ENCODE results near the gene RNASEL.

RNASEL gene

DNA sequence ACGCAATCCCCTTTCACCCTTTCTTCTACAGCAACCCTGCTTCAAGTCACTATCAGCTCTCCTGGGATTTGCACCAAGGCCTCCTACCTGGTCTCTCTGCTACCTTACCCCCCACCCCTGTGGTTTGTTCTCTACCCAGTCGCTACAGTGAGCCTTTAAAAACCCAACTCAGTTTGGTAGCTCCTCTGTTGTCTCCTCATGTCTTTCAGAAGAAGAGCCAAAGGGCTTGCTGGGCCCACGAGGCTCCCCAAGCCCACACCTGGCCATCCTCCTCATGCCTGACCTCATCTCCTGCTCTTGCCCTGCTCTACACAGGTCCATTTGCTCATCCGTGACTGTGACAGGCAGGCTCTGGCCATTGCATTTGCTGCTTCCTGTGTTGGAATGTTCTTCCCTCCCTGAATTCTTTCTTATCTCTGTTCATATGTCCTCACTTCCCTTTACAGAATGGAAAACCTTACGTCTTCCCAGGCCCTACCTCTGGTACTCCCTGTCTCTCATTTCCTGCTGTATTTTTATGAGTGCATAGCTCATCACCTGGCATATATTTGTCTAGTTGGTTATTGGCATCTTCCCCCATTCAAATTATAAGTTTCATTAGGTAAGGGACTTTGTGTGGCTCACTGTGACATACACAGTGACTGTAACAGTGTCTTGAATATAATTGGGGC lies 11.8 kb upstream of the RNASEL start:
- DNase-seq (ENCODE audit: low read depth, low spot score), result no peak

DNA sequence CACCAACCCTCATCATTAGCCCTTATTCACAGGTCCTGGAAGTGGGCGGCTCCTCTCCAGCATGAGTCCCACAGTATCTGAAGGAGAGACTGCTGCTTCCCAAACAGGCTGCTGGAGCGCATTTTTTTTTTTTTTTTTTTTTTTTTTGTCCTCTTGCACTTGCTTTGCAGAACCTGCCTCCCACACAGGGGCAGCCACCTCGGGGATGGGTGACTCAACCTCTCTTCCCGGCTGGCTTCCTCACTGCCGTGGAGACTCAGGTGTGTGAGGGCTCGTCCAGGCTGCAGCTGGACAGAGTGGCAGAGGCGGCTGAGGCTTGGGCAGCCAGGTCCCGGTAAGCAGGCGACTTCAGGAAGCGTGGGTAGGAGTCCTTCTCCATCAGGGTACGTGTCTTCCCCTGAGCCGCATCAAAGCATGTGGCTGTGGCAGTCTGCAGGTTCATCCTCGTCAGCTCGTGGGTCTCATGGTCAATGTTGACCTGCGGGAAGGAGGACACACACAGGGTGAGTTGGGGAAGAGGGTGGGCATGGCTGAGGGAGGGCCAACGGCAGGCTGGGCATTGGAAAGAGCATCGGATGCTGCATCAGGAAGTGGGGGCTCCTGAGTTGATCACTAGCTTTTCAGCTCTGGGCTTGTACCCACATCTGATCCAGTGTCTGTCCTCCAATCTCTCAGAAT lies 11.1 kb upstream of the RNASEL start:
- no peak for DNase-seq (ENCODE audit: low read depth, low spot score)

DNA sequence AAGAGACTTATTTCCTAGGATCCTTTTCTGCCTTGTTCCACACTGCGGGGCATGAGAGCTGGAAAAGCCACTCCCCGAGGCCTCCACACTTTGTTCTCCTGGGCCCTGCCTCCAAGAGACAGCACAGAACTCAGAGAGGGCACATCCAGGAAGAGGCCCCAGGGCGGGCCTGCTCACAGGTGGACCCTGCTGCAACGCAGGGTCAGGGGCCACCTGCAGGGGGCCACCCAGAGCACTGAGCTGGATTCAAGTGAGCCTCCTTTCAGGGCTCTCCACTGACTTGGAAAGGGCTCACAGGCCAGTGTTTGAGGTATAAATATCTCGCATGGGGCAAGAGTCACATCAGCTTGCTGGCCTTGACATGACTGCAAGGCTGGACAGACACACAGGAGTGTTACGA lies 10.3 kb upstream of the RNASEL start:
- DNase-seq (ENCODE audit: low read depth, low spot score), result no peak

DNA sequence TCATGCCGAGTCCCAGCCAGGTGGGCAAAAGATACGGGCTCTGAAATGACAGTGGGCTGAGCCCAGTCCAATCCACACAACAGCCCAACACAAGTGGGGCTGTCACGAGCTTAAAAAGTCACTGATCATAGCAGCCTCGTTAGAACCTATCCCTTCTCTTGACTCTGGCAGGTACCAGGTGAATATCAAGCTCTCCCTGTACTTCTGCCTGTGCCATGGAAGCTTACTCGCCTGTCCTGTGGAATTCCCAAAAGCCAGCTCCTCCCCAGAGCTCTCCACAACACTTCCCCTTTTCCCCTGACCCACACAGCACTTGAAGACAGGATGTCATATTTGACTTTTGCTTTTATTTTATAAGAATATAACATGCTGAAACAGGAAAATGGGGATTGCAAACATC lies 9.2 kb upstream of the RNASEL start:
- DNase-seq (ENCODE audit: low read depth, low spot score), result no peak

DNA sequence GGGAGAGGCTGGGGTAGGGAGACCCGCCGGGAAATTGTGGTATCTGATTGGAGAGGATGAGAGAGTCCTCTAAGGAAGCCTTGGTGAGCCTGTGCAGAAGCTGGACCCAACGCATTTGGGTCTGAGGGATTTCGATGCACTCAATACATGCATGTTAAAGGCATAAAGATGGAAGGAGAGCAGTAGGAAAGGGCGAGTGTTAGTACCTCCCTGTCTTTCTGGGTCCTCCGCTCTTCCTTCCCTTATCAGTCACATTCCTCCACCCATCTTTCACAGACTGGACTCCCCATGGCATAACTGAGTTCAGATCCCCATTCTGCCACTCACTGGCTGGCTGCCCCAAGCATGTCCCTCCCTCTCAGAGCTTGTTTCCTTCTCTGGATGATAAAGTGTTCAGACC lies 7.9 kb upstream of the RNASEL start:
- no peak for DNase-seq (ENCODE audit: low read depth, low spot score)

DNA sequence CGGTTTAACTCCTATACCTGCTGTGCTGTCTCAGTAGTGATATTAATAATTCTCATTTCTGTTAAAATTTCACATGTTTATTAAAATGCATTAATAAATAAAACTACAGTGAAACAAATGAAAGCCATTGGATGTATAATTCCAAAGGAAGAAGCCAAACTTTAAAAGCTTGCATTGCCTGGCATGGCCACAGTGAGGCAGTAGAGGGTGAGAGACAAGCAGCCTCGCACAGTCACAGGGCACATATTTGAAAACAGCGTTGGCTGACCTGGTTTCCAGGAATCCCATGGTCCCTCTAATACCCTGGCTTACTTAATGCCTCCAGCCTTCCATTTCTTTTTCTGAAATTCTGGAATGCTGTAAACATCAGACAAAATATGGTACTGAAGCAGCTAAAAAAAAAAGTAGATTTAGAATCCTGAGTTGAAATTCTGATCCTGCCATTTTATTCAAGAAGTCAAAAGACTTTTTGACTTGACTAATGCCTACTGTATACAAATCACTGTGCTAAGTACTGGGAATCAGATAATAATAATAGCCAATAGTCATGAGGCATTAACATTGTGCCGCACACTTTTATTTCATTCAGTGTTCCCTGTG lies 6.7 kb upstream of the RNASEL start:
- no peak for DNase-seq (ENCODE audit: low read depth, low spot score)

DNA sequence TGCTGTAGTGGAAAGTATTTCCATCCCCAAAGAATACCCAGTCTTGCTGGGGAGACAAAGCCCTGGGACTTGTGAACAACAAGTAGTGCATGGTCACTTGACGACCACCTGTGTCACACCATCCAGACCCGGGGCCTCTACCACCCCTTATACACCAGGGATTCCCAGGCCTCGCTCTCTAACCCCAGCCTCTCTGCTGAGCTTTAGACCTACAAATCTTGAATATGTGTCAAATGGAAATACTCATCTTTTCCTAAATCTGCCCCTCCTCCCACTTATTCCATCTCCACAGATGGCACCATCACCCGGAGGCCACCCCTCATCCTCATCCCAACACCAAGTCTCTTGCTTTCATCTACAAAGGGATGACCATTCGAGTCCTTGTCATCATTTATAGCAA lies 875 bp upstream of the RNASEL start:
- no peak for DNase-seq (ENCODE audit: low read depth, low spot score)

DNA sequence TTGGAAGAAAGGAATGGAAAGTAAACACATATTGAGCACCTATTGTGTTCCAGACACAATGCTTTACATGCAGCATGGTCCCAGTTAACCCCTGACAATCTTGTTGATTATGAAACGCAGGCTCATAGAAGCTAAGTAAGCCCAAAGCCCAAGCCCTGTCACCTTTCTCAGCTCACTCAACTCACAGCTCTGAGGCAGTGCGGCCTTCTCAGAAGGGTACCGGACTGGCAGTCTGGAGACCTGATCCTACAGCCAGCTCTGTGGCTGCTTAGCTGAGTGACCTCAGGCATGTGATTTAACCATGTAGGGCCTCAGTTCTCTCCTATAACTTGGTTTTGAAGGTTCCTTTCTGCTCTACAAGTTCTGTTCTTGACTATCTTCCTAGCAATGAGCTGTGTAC lies 464 bp upstream of the RNASEL start:
- DNase-seq (ENCODE audit: low read depth, low spot score), result no peak

DNA sequence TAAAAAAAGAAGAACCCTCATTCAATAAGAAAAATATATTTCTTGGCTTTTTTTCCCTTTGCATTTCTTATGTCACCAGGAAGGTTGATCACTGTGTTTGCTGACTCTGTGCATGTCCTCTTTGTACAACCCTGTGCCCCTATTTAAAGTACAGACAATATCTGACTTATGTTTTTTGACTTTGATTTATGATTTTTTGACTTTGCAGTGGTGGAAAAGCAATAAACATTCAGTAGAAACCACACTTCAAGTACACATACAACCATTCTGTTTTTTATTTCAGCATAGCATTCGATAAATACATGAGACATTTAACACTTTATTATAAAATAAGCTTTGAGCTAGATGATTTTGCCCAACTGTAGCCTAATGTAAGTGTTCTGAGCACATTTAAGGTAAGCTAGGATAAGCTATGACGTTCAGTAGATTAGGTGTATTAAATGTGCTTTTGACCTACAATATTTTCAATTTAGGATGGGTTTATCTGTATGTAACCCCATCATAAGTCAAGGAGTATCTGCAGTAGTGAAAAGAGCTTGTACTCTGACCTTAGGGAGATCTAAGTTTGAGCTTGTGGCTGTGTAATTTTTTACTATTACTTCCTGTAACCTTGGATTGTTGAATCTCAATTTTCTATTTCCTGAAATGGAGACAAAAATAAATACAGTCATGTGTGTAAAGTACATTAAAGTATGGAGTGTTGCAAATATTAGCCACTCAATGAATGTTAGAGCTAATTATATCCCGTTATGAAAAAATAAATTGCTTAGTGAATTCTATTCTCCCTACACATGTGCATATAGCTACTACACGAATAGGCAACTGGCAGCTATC lies 1.2 kb downstream of the RNASEL start:
- no peak for DNase-seq (ENCODE audit: low read depth, low spot score)

DNA sequence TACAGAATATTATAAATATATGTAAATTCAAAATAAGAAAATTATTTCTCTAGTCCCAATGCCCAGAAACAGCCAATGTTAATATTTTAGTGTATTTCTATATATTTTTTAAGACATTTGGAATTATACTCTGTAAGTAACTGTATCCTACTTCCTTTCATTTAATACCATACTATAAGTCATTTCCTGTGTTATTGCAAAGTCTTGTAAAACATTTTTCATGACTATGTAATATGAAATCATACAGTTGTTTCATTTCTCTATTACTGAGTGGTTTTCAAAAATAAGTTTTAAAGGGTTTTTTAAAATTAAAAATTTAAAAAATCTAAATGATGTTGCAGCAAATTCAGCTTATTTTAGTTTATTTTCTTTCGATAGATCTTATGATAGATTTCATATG lies 2.0 kb downstream of the RNASEL start:
- DNase-seq (ENCODE audit: low read depth, low spot score), result no peak

DNA sequence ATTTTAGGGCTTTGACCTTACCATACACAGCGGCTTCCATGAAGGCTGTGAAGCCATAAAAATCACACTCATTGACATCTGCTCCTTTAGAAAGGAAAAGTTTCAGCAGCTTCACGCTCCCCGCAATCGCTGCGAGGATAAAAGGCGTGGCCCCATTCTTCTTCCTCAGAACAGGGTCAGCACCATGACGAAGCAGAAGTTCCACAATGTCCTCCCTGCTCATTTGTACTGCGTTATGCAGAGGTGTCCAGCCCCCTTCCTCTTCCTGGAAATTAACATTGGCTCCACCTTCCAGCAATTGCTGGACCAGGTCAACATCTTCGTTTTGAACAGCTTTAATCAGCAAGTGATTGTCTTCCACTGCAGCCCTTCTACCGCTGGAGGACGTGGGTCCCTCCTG lies 2.7 kb downstream of the RNASEL start:
- no peak for DNase-seq (ENCODE audit: low read depth, low spot score)

DNA sequence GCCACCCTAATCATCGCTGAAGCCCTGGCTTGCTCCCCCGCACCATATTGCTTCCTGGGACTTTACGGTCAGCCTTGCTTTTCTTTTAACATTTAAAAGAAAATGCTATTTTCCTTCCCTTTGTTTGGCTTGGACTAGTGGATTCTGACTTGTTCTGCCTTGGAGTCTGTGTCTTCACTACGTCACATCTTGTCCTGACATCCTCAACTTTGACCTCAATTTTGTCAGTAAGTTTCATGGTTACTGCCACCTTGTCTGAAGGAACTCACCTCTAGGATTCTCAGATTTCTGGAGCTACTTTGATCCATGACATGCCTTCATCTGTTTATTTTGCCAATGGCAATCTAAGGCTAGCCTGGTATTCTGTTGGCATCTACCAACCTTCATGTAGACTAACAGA lies 4.3 kb downstream of the RNASEL start:
- no peak for DNase-seq (ENCODE audit: low read depth, low spot score)

DNA sequence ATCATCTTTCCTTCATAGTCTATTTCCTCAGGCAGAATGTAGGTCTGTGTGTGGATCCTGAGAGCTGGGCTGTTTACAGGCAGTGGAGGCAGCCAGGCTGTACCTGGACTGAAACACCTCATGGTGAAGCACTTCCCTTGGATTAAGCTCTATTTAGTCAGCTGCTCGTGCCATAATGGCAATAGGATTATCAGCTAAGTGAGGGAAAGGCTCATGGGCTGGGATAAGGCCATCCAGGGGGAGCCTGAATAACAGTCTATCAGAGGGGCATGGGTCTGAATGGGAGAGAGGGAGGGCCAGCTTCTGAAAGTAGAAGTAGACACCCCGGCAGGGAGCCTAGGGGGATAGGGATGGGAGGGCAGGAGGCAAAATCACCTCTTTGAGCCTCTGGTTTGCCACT lies 8.3 kb downstream of the RNASEL start:
- no peak for DNase-seq (ENCODE audit: low read depth, low spot score)

DNA sequence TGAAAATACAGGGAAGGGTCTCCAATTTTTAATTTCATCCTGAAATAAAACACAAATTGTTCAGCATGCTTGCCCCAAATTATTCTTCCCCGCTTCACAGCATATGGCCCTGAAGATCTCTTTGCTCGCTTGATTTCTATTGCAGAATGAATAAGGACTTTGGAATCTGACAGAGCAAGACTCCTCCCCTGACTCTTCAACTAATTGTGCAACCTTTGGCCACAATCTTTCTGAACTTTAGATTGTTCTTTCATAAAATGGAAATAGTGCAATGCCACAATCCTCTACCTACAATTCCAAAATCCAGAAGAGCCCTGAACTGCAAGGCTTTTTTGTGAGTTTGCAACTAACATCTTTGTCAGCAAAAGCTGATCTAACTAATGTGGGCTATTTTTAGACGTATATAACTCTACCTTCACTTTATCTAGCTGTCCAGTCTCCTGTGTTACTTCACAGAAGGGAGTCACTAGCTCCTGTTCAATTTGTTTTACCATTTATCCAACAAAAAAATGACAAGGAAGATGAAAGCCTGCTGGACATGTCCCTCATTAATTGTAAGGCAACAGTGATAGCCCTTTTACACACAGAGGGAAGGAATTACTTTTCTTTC lies 13.4 kb downstream of the RNASEL start:
- DNase-seq (ENCODE audit: low read depth, low spot score), result no peak

DNA sequence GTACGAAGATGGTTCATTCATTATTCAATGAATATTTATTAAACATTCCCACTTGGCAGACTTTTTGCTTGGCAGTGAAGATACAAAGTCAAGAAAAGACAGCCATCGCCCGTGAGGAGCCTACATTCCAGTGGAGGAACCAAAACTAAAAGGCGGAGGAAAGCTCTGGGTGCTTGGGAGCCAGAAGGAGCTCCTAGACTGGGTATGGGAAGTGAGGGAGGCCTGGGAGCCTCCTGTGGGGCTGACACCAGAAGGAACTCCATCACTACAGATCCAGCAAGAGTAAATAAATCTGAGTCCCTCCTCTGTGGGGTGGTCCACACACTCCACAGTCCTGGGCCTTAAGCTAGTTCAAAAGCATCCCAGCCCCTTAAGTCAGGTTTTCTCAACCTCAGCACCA lies 14.9 kb downstream of the RNASEL start:
- DNase-seq (ENCODE audit: low read depth, low spot score), result no peak

DNA sequence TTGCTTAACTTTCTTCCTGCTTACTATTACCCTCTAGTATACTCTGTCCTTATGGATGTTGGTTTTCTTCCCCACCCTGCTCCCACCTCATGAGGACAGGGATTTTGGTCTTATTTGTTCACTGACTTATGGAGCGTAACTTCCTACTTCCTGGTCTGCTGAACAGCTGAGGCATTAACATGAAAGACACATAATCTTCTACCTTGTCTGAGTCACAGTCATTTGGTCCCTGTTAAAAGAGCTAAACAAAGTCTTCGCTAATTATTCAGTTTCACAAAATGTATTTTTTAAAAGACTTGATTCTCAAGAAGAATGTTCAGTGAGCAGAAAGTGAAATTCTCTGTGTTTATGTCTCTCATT lies 18.5 kb downstream of the RNASEL start:
- DNase-seq (ENCODE audit: low read depth, low spot score), result no peak

DNA sequence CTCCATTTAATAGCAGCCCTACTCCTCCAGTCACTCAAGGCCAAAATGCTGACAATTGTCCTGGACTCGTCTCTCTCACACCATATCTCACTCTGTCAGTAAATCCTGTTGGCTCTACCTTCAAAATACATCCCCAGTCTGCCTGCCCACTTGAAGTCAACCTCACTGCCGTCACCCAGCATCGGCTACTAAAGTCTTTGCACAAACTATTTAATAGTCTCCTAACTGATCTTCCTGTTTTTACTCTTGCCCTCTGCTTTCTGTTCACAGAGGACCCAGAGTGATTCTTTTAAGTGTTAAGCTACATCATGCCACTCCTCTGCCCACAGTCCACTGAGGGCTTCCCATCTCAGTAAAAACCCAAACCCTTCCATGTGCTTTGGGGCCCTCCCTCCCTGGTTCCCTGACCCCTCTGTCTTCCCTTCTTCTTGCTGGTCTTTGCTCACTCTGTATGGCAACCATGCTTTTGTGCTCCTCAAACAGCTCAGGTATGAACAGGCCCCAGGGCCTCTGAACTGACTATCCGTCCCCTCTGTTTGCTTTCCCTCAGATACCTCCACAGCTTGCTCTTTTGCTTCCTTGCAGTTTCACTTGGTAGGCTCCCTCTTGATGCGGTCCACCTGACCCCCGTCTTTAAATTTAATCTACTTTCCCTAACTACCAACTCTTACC lies 19.0 kb downstream of the RNASEL start:
- no peak for DNase-seq (ENCODE audit: low read depth, low spot score)

DNA sequence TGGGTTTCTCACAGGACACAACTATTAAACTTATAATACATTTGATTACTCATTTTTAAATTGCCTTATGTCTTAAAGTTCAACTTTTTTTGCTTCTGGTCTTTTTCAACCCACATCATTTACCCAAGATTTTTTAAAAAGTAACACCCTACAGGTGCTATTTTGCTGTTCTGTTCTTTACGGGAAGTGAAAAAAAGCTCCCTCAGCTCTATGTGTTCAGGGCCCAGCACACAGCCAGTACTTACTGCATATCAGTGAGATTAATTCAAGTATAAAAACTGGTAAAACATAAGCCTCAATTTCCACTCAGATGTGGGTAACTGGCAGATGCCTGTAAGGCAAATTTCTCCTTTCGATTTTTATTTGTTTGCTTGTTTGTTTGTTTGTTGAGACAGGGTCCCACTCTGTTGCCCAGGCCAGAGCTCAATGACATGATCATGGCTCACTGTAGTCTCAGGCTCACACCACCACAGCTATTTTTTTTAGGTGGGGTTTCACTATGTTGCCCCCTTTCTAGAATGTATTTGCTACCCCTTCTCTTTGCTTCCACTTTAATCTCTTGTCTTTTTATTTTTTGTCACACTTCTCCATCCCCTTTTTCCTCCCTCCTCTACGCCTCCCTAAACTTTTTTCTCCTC lies 20.3 kb downstream of the RNASEL start:
- no peak for DNase-seq (ENCODE audit: low read depth, low spot score)

DNA sequence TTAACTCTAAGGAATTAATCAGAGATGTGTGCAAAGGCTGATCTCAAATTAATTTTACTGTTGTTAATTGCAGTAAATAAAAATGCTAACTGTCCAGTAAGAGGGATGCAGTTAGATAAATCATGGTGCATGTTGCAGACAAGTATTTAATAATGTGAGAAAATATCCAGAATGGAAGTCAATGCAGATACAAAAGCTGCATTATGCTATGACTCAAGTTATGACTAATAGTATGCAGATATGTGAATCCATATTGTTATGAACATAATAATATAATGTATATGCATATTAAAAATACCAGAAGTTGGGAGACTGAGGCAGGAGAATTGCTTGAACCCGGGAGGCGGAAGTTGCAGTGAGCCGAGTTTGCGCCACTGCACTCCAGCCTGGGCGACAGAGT lies 21.4 kb downstream of the RNASEL start:
- no peak for DNase-seq (ENCODE audit: low read depth, low spot score)

DNA sequence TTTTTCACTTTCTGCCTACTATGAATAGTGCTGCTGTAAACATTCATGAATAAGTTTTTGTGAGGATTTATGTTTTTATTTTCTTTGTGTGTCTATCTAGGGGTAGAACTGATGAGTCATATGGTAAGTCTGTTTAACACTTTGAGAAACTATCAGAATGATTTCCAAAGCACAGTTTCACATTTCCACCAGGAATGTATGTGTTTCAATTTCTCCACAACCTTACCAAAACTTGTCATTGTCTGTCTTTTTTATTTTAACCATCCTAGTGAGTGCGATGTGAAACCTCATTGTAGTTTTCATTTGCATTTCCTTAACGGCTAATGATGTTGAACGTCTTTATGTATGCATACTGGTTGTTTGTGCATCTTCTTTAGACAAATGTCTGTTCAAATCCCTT lies 23.5 kb downstream of the RNASEL start:
- DNase-seq (ENCODE audit: low read depth, low spot score), result no peak

DNA sequence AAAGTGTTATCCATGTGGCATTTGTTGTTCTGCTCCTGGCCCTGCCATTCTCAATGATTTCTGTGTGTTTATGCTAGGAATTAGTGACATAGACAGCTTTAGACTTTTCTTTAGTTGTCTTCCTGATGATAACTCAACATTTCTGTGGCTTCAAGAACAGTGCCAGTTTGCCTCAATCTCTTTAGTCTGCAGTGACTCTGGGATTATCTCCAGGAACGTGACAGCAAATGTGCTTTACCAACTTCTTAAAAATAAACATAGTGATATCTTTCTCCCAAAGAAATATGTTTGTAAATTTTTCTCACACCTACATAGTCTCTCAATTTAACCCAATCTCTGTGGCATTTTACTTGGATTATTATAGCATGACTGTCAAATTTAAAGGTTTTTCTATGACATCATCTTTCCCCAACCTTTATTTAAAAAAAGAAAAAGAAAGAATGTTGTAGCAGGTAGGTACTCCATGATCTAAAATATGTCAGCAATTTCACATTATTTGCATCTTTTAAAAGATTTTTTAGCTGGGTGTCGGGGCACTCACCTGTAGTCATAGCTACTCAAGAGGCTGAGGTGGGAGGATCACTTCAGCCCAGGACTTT lies 24.6 kb downstream of the RNASEL start:
- DNase-seq (ENCODE audit: low read depth, low spot score), result no peak

Measured in iPS DF 19.7 (cell line).